Measurements from ENCODE around the gene CDH5. TPM values are rescaled to one million over a fixed set of nuclear protein-coding genes. Genes with fewer than 3 reads are reported as not detected.

The CDH5 gene
- total and polyA plus RNA-seq, 2 of the 13 experiments (the other 11 are each of a cell fraction or from before 2014, with no cell fraction given), result 0.71 to 1.1 TPM

DNA sequence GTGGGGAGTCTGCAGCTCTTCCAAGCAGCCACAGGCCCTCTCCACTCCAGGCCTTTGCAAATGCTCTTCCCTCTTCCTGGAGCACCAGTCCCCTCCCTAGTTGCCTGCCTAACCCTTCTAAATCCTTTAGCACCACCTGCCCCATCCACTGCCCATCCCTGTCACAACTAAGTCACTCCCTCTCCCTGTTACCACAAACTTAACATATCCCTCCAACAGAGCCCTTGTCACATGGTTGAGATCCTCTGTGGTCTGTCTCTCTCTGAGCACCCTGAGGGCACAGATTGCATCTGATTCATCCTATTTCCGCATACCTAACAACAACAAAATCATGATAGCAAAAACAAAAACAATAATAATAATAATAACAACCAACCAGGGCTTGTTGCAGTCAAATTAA, 49.6 kb downstream of the CDH5 start:
- no peak overlapping the region for H2AFZ ChIP-seq (ENCODE audit: low read length)
- POLR2A ChIA-PET, result no interaction called here
- no peaks in the 10 kb centered on the region for H4K20me1 ChIP-seq (ENCODE audit: insufficient read depth, low read length)
- no peak overlapping the region for H3K4me3 ChIP-seq (replicated peaks in 1 of 3; ENCODE audit: insufficient read depth in 1 of 3, low read depth in 2 of 3, low read length in 3 of 3)
- ATAC-seq (no peak), FAIRE-seq (no peak), DNase-seq (ENCODE audit: low spot score) (no peak)
- in situ Hi-C loops (cut with HindIII; ENCODE audit: extremely low pct_ligation_motif_present, low pct_unique_long_range_greater_than_20kb), result loop anchor here (25.0 kb wide), 1 partner anchor 446 kb away; no protein-coding TSS in a partner anchor
- no peaks in the 10 kb centered on the region for H3K79me2 ChIP-seq (ENCODE audit: insufficient read depth, low read length)
- peaks cover 0 to 24% of the 10 kb centered on the region in 2 experiments; a peak in 2 of 5 replicates for H3K27me3 ChIP-seq (ENCODE audit: control insufficient read depth in 1 of 2, insufficient read depth in 2 of 2, low read length in 2 of 2)
- 21% methylated on average over 1 of the region's 1 CpG for WGBS (ENCODE audit: low lambda C conversion rate)
- no peak overlapping the region for H3K27ac ChIP-seq (ENCODE audit: extremely low read length, insufficient read depth, low read length)
- H3K36me3 ChIP-seq (replicated peaks in 1 of 2; ENCODE audit: control insufficient read depth in 1 of 2, insufficient read depth in 2 of 2, low read length in 2 of 2), result no peaks in the 10 kb centered on the region
- no peak overlapping the region for H3K4me2 ChIP-seq (ENCODE audit: low read depth, low read length)
- H3K4me1 ChIP-seq (ENCODE audit: insufficient read depth, low read length), result no peaks in the 10 kb centered on the region
- BruUV-seq (replicated peaks), result no TSS peak
- H3K9me3 ChIP-seq (ENCODE audit: low read length), result peaks cover 5% of the 10 kb centered on the region; the same call in 1 of the 2 replicates
- intact Hi-C loops (cut with micrococcal nuclease; ENCODE audit: unreplicated experiment), result no loop called here
- H3K9ac ChIP-seq (ENCODE audit: insufficient read depth, low read depth, low read length), result no peak overlapping the region
- CTCF ChIA-PET (ENCODE audit: low intra/inter-chr PET ratio, low total read pairs), result no interaction called here
- TF ChIP-seq ZZZ3 (CRISPR knock-in tag; IDR thresholded peaks at IDR 0.05; ENCODE audit: borderline replicate concordance) (no peak), NFE2L1 (CRISPR knock-in tag; IDR thresholded peaks at IDR 0.05; ENCODE audit: borderline replicate concordance) (no peak), ZNF263 (CRISPR knock-in tag; IDR thresholded peaks at IDR 0.05) (no peak), ZNF790 (CRISPR knock-in tag; IDR thresholded peaks at IDR 0.05; ENCODE audit: borderline replicate concordance) (no peak), KDM5B (CRISPR knock-in tag; IDR thresholded peaks at IDR 0.05; ENCODE audit: borderline replicate concordance) (no peak), EZH2 (conservative IDR thresholded peaks at IDR 0.05; ENCODE audit: low read depth, low read length) (no peak), ZNF629 (CRISPR knock-in tag; conservative IDR thresholded peaks at IDR 0.05) (no peak), ZNF329 (CRISPR knock-in tag; IDR thresholded peaks at IDR 0.05; ENCODE audit: low read depth) (no peak), RELA (CRISPR knock-in tag; IDR thresholded peaks at IDR 0.05) (no peak), SIX4 (CRISPR knock-in tag; IDR thresholded peaks at IDR 0.05) (no peak), ETV5 (CRISPR knock-in tag; IDR thresholded peaks at IDR 0.05; ENCODE audit: borderline replicate concordance) (no peak), GABPB1 (CRISPR knock-in tag; IDR thresholded peaks at IDR 0.05) (no peak), SAFB2 (CRISPR knock-in tag; IDR thresholded peaks at IDR 0.05; ENCODE audit: borderline replicate concordance, low read depth) (no peak)
- TF ChIP-seq, protein P1, sequence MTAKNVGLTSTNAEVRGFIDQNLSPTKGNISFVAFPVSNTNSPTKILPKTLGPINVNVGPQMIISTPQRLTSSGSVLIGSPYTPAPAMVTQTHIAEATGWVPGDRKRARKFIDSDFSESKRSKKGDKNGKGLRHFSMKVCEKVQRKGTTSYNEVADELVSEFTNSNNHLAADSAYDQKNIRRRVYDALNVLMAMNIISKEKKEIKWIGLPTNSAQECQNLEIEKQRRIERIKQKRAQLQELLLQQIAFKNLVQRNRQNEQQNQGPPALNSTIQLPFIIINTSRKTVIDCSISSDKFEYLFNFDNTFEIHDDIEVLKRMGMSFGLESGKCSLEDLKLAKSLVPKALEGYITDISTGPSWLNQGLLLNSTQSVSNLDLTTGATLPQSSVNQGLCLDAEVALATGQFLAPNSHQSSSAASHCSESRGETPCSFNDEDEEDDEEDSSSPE (CRISPR knock-in tag; IDR thresholded peaks at IDR 0.05), result no peak
- TF ChIP-seq, protein P2, sequence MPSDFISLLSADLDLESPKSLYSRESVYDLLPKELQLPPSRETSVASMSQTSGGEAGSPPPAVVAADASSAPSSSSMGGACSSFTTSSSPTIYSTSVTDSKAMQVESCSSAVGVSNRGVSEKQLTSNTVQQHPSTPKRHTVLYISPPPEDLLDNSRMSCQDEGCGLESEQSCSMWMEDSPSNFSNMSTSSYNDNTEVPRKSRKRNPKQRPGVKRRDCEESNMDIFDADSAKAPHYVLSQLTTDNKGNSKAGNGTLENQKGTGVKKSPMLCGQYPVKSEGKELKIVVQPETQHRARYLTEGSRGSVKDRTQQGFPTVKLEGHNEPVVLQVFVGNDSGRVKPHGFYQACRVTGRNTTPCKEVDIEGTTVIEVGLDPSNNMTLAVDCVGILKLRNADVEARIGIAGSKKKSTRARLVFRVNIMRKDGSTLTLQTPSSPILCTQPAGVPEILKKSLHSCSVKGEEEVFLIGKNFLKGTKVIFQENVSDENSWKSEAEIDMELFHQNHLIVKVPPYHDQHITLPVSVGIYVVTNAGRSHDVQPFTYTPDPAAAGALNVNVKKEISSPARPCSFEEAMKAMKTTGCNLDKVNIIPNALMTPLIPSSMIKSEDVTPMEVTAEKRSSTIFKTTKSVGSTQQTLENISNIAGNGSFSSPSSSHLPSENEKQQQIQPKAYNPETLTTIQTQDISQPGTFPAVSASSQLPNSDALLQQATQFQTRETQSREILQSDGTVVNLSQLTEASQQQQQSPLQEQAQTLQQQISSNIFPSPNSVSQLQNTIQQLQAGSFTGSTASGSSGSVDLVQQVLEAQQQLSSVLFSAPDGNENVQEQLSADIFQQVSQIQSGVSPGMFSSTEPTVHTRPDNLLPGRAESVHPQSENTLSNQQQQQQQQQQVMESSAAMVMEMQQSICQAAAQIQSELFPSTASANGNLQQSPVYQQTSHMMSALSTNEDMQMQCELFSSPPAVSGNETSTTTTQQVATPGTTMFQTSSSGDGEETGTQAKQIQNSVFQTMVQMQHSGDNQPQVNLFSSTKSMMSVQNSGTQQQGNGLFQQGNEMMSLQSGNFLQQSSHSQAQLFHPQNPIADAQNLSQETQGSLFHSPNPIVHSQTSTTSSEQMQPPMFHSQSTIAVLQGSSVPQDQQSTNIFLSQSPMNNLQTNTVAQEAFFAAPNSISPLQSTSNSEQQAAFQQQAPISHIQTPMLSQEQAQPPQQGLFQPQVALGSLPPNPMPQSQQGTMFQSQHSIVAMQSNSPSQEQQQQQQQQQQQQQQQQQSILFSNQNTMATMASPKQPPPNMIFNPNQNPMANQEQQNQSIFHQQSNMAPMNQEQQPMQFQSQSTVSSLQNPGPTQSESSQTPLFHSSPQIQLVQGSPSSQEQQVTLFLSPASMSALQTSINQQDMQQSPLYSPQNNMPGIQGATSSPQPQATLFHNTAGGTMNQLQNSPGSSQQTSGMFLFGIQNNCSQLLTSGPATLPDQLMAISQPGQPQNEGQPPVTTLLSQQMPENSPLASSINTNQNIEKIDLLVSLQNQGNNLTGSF (CRISPR knock-in tag; IDR thresholded peaks at IDR 0.05), result no peak
- TF ChIP-seq, protein P3, sequence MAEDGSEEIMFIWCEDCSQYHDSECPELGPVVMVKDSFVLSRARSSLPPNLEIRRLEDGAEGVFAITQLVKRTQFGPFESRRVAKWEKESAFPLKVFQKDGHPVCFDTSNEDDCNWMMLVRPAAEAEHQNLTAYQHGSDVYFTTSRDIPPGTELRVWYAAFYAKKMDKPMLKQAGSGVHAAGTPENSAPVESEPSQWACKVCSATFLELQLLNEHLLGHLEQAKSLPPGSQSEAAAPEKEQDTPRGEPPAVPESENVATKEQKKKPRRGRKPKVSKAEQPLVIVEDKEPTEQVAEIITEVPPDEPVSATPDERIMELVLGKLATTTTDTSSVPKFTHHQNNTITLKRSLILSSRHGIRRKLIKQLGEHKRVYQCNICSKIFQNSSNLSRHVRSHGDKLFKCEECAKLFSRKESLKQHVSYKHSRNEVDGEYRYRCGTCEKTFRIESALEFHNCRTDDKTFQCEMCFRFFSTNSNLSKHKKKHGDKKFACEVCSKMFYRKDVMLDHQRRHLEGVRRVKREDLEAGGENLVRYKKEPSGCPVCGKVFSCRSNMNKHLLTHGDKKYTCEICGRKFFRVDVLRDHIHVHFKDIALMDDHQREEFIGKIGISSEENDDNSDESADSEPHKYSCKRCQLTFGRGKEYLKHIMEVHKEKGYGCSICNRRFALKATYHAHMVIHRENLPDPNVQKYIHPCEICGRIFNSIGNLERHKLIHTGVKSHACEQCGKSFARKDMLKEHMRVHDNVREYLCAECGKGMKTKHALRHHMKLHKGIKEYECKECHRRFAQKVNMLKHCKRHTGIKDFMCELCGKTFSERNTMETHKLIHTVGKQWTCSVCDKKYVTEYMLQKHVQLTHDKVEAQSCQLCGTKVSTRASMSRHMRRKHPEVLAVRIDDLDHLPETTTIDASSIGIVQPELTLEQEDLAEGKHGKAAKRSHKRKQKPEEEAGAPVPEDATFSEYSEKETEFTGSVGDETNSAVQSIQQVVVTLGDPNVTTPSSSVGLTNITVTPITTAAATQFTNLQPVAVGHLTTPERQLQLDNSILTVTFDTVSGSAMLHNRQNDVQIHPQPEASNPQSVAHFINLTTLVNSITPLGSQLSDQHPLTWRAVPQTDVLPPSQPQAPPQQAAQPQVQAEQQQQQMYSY (CRISPR knock-in tag; IDR thresholded peaks at IDR 0.05), result no peak

Measured in HepG2 (cell line).